Measurements from ENCODE around the gene PCBP2. TPM values are rescaled to one million over a fixed set of nuclear protein-coding genes. Genes with fewer than 3 reads are reported as not detected.

The PCBP2 gene
- total RNA-seq, 1 donor from 2014 or later: 1,058 TPM

- Mint-ChIP-seq H3K36me3 (peaks cover 58% of the 10 kb centered on the region), H3K27me3 (ENCODE audit: low read depth) (no peaks in the 10 kb centered on the region), H3K9me3 (no peaks in the 10 kb centered on the region), H3K4me3 (no peak overlapping the region), H3K4me1 (peaks cover 6% of the 10 kb centered on the region), H3K27ac (no peak overlapping the region)
- no peak for DNase-seq (ENCODE audit: low spot score in 2 of 2, unreplicated experiment in 2 of 2)
- TF ChIP-seq, protein P1, sequence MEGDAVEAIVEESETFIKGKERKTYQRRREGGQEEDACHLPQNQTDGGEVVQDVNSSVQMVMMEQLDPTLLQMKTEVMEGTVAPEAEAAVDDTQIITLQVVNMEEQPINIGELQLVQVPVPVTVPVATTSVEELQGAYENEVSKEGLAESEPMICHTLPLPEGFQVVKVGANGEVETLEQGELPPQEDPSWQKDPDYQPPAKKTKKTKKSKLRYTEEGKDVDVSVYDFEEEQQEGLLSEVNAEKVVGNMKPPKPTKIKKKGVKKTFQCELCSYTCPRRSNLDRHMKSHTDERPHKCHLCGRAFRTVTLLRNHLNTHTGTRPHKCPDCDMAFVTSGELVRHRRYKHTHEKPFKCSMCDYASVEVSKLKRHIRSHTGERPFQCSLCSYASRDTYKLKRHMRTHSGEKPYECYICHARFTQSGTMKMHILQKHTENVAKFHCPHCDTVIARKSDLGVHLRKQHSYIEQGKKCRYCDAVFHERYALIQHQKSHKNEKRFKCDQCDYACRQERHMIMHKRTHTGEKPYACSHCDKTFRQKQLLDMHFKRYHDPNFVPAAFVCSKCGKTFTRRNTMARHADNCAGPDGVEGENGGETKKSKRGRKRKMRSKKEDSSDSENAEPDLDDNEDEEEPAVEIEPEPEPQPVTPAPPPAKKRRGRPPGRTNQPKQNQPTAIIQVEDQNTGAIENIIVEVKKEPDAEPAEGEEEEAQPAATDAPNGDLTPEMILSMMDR (IDR thresholded peaks at IDR 0.05; ENCODE audit: unreplicated experiment): no peak
These were observed 9.7 kb downstream of the PCBP2 start for GRCh38 chr12:53461591-53461990.

- TF ChIP-seq, protein P1 (IDR thresholded peaks at IDR 0.05; ENCODE audit: unreplicated experiment): no peak
- no peaks in the 10 kb centered on the region for H3K9me3 Mint-ChIP-seq
- H3K36me3 Mint-ChIP-seq: peaks cover 65% of the 10 kb centered on the region
- DNase-seq (ENCODE audit: low spot score in 2 of 2, unreplicated experiment in 2 of 2): no peak
- no peaks in the 10 kb centered on the region for H3K27me3 Mint-ChIP-seq (ENCODE audit: low read depth)
- H3K27ac Mint-ChIP-seq: no peak overlapping the region
- no peak overlapping the region for H3K4me3 Mint-ChIP-seq
- peaks cover 6% of the 10 kb centered on the region for H3K4me1 Mint-ChIP-seq
These were observed 11.0 kb downstream of the PCBP2 start for GRCh38 chr12:53462935-53463334.

- no peak for DNase-seq (ENCODE audit: low spot score in 2 of 2, unreplicated experiment in 2 of 2)
- peaks cover 6% of the 10 kb centered on the region for H3K4me1 Mint-ChIP-seq
- H3K27me3 Mint-ChIP-seq (ENCODE audit: low read depth): no peaks in the 10 kb centered on the region
- H3K4me3 Mint-ChIP-seq: no peak overlapping the region
- TF ChIP-seq, protein P1 (IDR thresholded peaks at IDR 0.05; ENCODE audit: unreplicated experiment): no peak
- no peaks in the 10 kb centered on the region for H3K9me3 Mint-ChIP-seq
- no peak overlapping the region for H3K27ac Mint-ChIP-seq
- peaks cover 69% of the 10 kb centered on the region for H3K36me3 Mint-ChIP-seq
These were observed 12.1 kb downstream of the PCBP2 start for GRCh38 chr12:53463802-53464560.

- H3K9me3 Mint-ChIP-seq: no peaks in the 10 kb centered on the region
- H3K4me1 Mint-ChIP-seq: peaks cover 6% of the 10 kb centered on the region
- H3K27me3 Mint-ChIP-seq (ENCODE audit: low read depth): no peaks in the 10 kb centered on the region
- peaks cover 63% of the 10 kb centered on the region for H3K36me3 Mint-ChIP-seq
- no peak overlapping the region for H3K4me3 Mint-ChIP-seq
- DNase-seq (ENCODE audit: low spot score in 2 of 2, unreplicated experiment in 2 of 2): no peak
- TF ChIP-seq, protein P1 (IDR thresholded peaks at IDR 0.05; ENCODE audit: unreplicated experiment): no peak
- H3K27ac Mint-ChIP-seq: peak overlapping the region; percentile 51
These were observed 12.9 kb downstream of the PCBP2 start for GRCh38 chr12:53464685-53465418.

DNA sequence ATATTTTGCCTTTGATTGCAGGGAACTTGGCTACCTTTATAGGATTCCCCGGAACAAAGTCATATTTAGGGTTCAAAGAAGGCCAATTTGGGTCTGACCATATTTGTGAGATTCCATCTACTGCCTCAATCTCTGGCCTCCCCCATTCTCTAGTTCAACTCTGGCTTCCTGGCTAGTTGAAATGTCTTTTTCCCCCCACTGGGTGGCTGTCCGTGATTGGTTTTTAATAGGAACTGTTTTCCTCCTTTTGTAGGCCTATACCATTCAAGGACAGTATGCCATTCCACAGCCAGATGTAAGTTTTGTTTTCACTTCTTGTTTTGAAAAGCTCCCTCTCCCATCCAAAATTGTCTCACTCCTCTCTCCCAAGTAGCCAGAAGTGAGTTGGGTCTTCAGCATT is 13.8 kb downstream of the PCBP2 start:
- Mint-ChIP-seq H3K4me3 (no peak overlapping the region), H3K36me3 (peaks cover 59% of the 10 kb centered on the region), H3K27ac (no peak overlapping the region)

More for the DNA sequence above, 13.8 kb downstream of the PCBP2 start:
- DNase-seq (ENCODE audit: low spot score in 2 of 2, unreplicated experiment in 2 of 2): no peak
- Mint-ChIP-seq H3K27me3 (ENCODE audit: low read depth) (no peaks in the 10 kb centered on the region), H3K9me3 (no peaks in the 10 kb centered on the region), H3K4me1 (peaks cover 5% of the 10 kb centered on the region)
- TF ChIP-seq, protein P1 (IDR thresholded peaks at IDR 0.05; ENCODE audit: unreplicated experiment): no peak
